B cell (primary cell): ENCODE data around the gene PAH.

ENCODE experiments used
- EZH2 ChIP-seq: IDR thresholded peaks from 2 replicates; pipeline ENCODE4 v1.6.1; 2012; ENCODE audit warnings: borderline replicate concordance, low read depth, mild to moderate bottlenecking, moderate library complexity, low read length; ENCODE audit not compliant: insufficient read depth, poor library complexity, severe bottlenecking
- TF ChIP-seq, protein P1 (sequence below): fragments of 200-600 bp; IDR thresholded peaks from one replicate; pipeline ENCODE4 v1.8.0; 2022; ENCODE audit warnings: antibody characterized with exemption, mild to moderate bottlenecking

DNA sequence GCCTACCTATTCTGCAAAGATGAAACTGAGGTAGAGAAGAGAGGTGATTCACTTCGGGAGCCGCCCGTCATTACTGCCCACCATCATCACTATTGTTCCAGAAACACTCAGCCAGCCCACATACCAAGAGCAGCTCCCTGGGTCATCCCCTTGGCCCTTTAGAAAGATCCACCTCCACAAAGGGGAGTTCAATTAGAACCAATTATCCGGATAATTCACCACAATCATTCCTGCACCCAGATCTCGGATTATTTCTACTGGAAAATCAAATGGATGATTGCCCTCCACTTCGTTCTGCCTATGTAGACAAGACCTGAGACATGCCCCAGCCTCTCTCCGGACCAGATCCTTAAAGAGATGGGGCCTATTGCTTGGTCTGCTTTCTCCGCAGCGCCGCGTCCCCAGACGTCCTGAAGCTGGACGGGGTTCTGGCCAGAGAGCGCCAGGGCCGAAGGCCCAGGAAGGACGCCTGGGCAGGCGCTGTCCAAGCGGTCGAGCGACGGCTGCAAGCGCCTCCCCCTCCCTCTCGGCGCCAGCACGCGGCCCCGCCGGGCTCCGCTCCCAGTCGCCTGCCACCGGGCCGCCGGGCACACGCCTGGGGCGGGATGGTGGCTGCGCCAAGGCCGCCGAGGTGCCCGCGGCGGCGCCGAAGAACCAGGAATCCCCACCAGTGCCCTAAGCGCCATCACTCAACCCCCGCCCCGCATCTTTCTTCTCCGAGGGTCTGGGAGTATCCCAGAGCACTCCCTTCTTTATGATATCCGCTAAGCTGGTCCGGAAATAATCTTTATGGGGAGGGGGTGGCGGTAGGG lies 39.1 kb upstream of the PAH start:
- peak; percentile 49 for TF ChIP-seq EZH2
- TF ChIP-seq, protein P1, sequence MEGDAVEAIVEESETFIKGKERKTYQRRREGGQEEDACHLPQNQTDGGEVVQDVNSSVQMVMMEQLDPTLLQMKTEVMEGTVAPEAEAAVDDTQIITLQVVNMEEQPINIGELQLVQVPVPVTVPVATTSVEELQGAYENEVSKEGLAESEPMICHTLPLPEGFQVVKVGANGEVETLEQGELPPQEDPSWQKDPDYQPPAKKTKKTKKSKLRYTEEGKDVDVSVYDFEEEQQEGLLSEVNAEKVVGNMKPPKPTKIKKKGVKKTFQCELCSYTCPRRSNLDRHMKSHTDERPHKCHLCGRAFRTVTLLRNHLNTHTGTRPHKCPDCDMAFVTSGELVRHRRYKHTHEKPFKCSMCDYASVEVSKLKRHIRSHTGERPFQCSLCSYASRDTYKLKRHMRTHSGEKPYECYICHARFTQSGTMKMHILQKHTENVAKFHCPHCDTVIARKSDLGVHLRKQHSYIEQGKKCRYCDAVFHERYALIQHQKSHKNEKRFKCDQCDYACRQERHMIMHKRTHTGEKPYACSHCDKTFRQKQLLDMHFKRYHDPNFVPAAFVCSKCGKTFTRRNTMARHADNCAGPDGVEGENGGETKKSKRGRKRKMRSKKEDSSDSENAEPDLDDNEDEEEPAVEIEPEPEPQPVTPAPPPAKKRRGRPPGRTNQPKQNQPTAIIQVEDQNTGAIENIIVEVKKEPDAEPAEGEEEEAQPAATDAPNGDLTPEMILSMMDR, result no peak
